Measurements from ENCODE around the gene HSPBAP1. TPM values are rescaled to one million over a fixed set of nuclear protein-coding genes. Genes with fewer than 3 reads are reported as not detected.

The HSPBAP1 gene
- total and polyA plus RNA-seq, 2 of the 13 experiments (the other 11 are each of a cell fraction or from before 2014, with no cell fraction given), result 4.2 to 5.1 TPM

- TF ChIP-seq MATR3 (CRISPR knock-in tag; IDR thresholded peaks at IDR 0.05) (no peak), FIP1L1 (IDR thresholded peaks at IDR 0.05; ENCODE audit: borderline replicate concordance, insufficient read depth, low read depth, low read length) (no peak), HMG20B (CRISPR knock-in tag; conservative IDR thresholded peaks at IDR 0.05) (no peak), DDIT3 (CRISPR knock-in tag; IDR thresholded peaks at IDR 0.05) (no peak), MTERF4 (CRISPR knock-in tag; IDR thresholded peaks at IDR 0.05) (peak; percentile 71; the same call in 1 of the 2 replicates), ZBTB37 (CRISPR knock-in tag; IDR thresholded peaks at IDR 0.05) (peak; percentile 27; the same call in 1 of the 2 replicates), PATZ1 (CRISPR knock-in tag; IDR thresholded peaks at IDR 0.05) (peak; percentile 65; the same call in 1 of the 2 replicates), MTF1 (CRISPR knock-in tag; IDR thresholded peaks at IDR 0.05) (peak; percentile 54; the same call in 1 of the 2 replicates), ZNF773 (CRISPR knock-in tag; IDR thresholded peaks at IDR 0.05; ENCODE audit: borderline replicate concordance) (peak; percentile 72; the same call in 1 of the 2 replicates), RBM39 (IDR thresholded peaks at IDR 0.05; ENCODE audit: low read depth, low read length, poor library complexity, severe bottlenecking) (peak; percentile 44), ZNF788 (CRISPR knock-in tag; IDR thresholded peaks at IDR 0.05; ENCODE audit: borderline replicate concordance) (peak; percentile 82; the same call in 1 of the 2 replicates), ZNF616 (CRISPR knock-in tag; IDR thresholded peaks at IDR 0.05; ENCODE audit: low read depth) (no peak), ZNF781 (CRISPR knock-in tag; IDR thresholded peaks at IDR 0.05; ENCODE audit: borderline replicate concordance, not compliant biosample characterization) (peak; percentile 79), ZNF775 (CRISPR knock-in tag; IDR thresholded peaks at IDR 0.05; ENCODE audit: borderline replicate concordance) (no peak), ZNF589 (CRISPR knock-in tag; conservative IDR thresholded peaks at IDR 0.05) (no peak; the same call in 1 of the 2 replicates), ZBTB33 (CRISPR knock-in tag; IDR thresholded peaks at IDR 0.05) (no peak), ZNF331 (CRISPR knock-in tag; IDR thresholded peaks at IDR 0.05) (peak; percentile 5; the same call in 1 of the 2 replicates)
Measured at GRCh38 chr3:122793568-122794416, at the start of gene HSPBAP1 (continued).

Data from HepG2 (cell line).